ENCODE measurements around the gene PAWR. TPM values are rescaled to one million over a fixed set of nuclear protein-coding genes. Genes with fewer than 3 reads are reported as not detected.
A peak's percentile ranks its signal among the peaks of the same experiment; 100 is the strongest.

Gene PAWR
- total and polyA plus RNA-seq, 4 donors: 42.7 to 150 (median 86.7) TPM

GRCh38 chr12:79558924-79559469 is 131.8 kb downstream of the PAWR start:
- DNase-seq: no peak
- intact Hi-C loops (cut with DNase I): loop anchor here (5.0 to 10.0 kb wide), 10 partner anchors 133 to 716 kb away; partner anchors contain the start of genes PPP1R12A (in 2 of the 2) and PAWR (in 1 of the 2)

GRCh38 chr12:79557690-79558315 is 133.0 kb downstream of the PAWR start:
- DNase-seq: no peak
- no peaks in the 10 kb centered on the region for H3K36me3 ChIP-seq (ENCODE audit: control insufficient read depth in 1 of 2, insufficient read depth in 2 of 2, low read length in 1 of 2)
- no peaks in the 10 kb centered on the region for H3K9me3 ChIP-seq (ENCODE audit: control insufficient read depth, low read length)
- no peak overlapping the region for H3K4me3 ChIP-seq (ENCODE audit: low read length in 2 of 2)
- no peaks in the 10 kb centered on the region for H3K27me3 ChIP-seq (ENCODE audit: control insufficient read depth in 1 of 2, insufficient read depth in 2 of 2, low read length in 1 of 2)
- peak; percentile 55 for ATAC-seq (ENCODE audit: low FRiP score)
- H3K27ac ChIP-seq (ENCODE audit: low read depth in 1 of 2, low read length in 2 of 2): peak overlapping the region in 1 of 2 donors; percentile 85
- intact Hi-C loops (cut with DNase I): loop anchor here (5.0 to 10.0 kb wide), 10 partner anchors 134 to 717 kb away; partner anchors contain the start of genes PPP1R12A (in 2 of the 2) and PAWR (in 1 of the 2)
- peaks cover 3 to 4% of the 10 kb centered on the region in 2 donors for H3K4me1 ChIP-seq (ENCODE audit: control insufficient read depth in 1 of 2, insufficient read depth in 2 of 2, low read length in 2 of 2)
- WGBS, 2 donors: 0 to 4% methylated on average over 1 of the region's 1 CpG

More at GRCh38 chr12:79558924-79559469, 131.8 kb downstream of the PAWR start:
- Histone ChIP-seq H3K4me3 (ENCODE audit: low read length in 2 of 2) (no peak overlapping the region), H3K36me3 (ENCODE audit: control insufficient read depth in 1 of 2, insufficient read depth in 2 of 2, low read length in 1 of 2) (no peaks in the 10 kb centered on the region), H3K9me3 (ENCODE audit: control insufficient read depth, low read length) (no peaks in the 10 kb centered on the region), H3K27ac (ENCODE audit: low read depth in 1 of 2, low read length in 2 of 2) (peak overlapping the region; percentile 70 to 86), H3K27me3 (ENCODE audit: control insufficient read depth in 1 of 2, insufficient read depth in 2 of 2, low read length in 1 of 2) (no peaks in the 10 kb centered on the region), H3K4me1 (ENCODE audit: control insufficient read depth in 1 of 2, insufficient read depth in 2 of 2, low read length in 2 of 2) (peaks cover 3 to 4% of the 10 kb centered on the region in 2 donors)
- no peak for ATAC-seq (ENCODE audit: low FRiP score)
- WGBS, 2 donors: 13 to 16% methylated on average over 5 of the region's 5 CpGs

GRCh38 chr12:79555028-79555925 is 135.5 kb downstream of the PAWR start:
- ATAC-seq (ENCODE audit: low FRiP score) (no peak), DNase-seq (no peak)
- no peaks in the 10 kb centered on the region for H3K27me3 ChIP-seq (ENCODE audit: control insufficient read depth in 1 of 2, insufficient read depth in 2 of 2, low read length in 1 of 2)
- no peak overlapping the region for H3K27ac ChIP-seq (ENCODE audit: low read depth in 1 of 2, low read length in 2 of 2)
- no peak overlapping the region for H3K4me3 ChIP-seq (ENCODE audit: low read length in 2 of 2)
- 12 to 21% methylated on average over 3 of the region's 3 CpGs for WGBS, 2 donors
- no peaks in the 10 kb centered on the region for H3K9me3 ChIP-seq (ENCODE audit: control insufficient read depth, low read length)
- intact Hi-C loops (cut with DNase I): loop anchor here (5.0 to 10.0 kb wide), 10 partner anchors 137 to 720 kb away; partner anchors contain the start of genes PPP1R12A (in 2 of the 2) and PAWR (in 1 of the 2)
- peaks cover 2 to 7% of the 10 kb centered on the region in 2 donors for H3K4me1 ChIP-seq (ENCODE audit: control insufficient read depth in 1 of 2, insufficient read depth in 2 of 2, low read length in 2 of 2)
- H3K36me3 ChIP-seq (ENCODE audit: control insufficient read depth in 1 of 2, insufficient read depth in 2 of 2, low read length in 1 of 2): no peaks in the 10 kb centered on the region

GRCh38 chr12:79553863-79554574 is 136.7 kb downstream of the PAWR start:
- H3K27me3 ChIP-seq (ENCODE audit: control insufficient read depth in 1 of 2, insufficient read depth in 2 of 2, low read length in 1 of 2): no peaks in the 10 kb centered on the region
- peak; percentile 5 for ATAC-seq (ENCODE audit: low FRiP score)
- intact Hi-C loops (cut with DNase I): loop anchor here (2.0 to 10.0 kb wide), 7 partner anchors 135 to 721 kb away; partner anchors contain the start of gene PPP1R12A (in 2 of the 2)
- no peak overlapping the region for H3K4me3 ChIP-seq (ENCODE audit: low read length in 2 of 2)
- 94% methylated on average over 21 to 24 of the region's 24 CpGs for WGBS, 2 donors
- no peaks in the 10 kb centered on the region for H3K9me3 ChIP-seq (ENCODE audit: control insufficient read depth, low read length)
- H3K27ac ChIP-seq (ENCODE audit: low read depth in 1 of 2, low read length in 2 of 2): no peak overlapping the region
- peaks cover 5 to 15% of the 10 kb centered on the region in 2 donors for H3K4me1 ChIP-seq (ENCODE audit: control insufficient read depth in 1 of 2, insufficient read depth in 2 of 2, low read length in 2 of 2)
- no peaks in the 10 kb centered on the region for H3K36me3 ChIP-seq (ENCODE audit: control insufficient read depth in 1 of 2, insufficient read depth in 2 of 2, low read length in 1 of 2)
- no peak for DNase-seq

GRCh38 chr12:79552192-79552591 is 138.6 kb downstream of the PAWR start:
- peak; percentile 66 for ATAC-seq (ENCODE audit: low FRiP score)
- DNase-seq: no peak
- H3K36me3 ChIP-seq (ENCODE audit: control insufficient read depth in 1 of 2, insufficient read depth in 2 of 2, low read length in 1 of 2): no peaks in the 10 kb centered on the region

GRCh38 chr12:79549531-79550271 is 141.1 kb downstream of the PAWR start:
- no peaks in the 10 kb centered on the region for H3K9me3 ChIP-seq (ENCODE audit: control insufficient read depth, low read length)
- DNase-seq: no peak
- no peak for ATAC-seq (ENCODE audit: low FRiP score)
- peaks cover 9 to 17% of the 10 kb centered on the region in 2 donors for H3K4me1 ChIP-seq (ENCODE audit: control insufficient read depth in 1 of 2, insufficient read depth in 2 of 2, low read length in 2 of 2)
- no peaks in the 10 kb centered on the region for H3K36me3 ChIP-seq (ENCODE audit: control insufficient read depth in 1 of 2, insufficient read depth in 2 of 2, low read length in 1 of 2)
- intact Hi-C loops (cut with DNase I): loop anchor here (2.0 to 10.0 kb wide), 8 partner anchors 127 to 725 kb away; partner anchors contain the start of gene PPP1R12A (in 2 of the 2)
- H3K27ac ChIP-seq (ENCODE audit: low read depth in 1 of 2, low read length in 2 of 2): peak overlapping the region in 1 of 2 donors; percentile 72
- H3K27me3 ChIP-seq (ENCODE audit: control insufficient read depth in 1 of 2, insufficient read depth in 2 of 2, low read length in 1 of 2): no peaks in the 10 kb centered on the region
- no peak overlapping the region for H3K4me3 ChIP-seq (ENCODE audit: low read length in 2 of 2)
- 70% methylated on average over 4 of the region's 4 CpGs for WGBS, 2 donors

More at GRCh38 chr12:79552192-79552591, 138.6 kb downstream of the PAWR start:
- 1 to 13% methylated on average over 6 of the region's 6 CpGs for WGBS, 2 donors
- Histone ChIP-seq H3K27ac (ENCODE audit: low read depth in 1 of 2, low read length in 2 of 2) (peak overlapping the region; percentile 57 to 96), H3K4me3 (ENCODE audit: low read length in 2 of 2) (no peak overlapping the region), H3K9me3 (ENCODE audit: control insufficient read depth, low read length) (no peaks in the 10 kb centered on the region), H3K4me1 (ENCODE audit: control insufficient read depth in 1 of 2, insufficient read depth in 2 of 2, low read length in 2 of 2) (peaks cover 9 to 17% of the 10 kb centered on the region in 2 donors), H3K27me3 (ENCODE audit: control insufficient read depth in 1 of 2, insufficient read depth in 2 of 2, low read length in 1 of 2) (no peaks in the 10 kb centered on the region)
- intact Hi-C loops (cut with DNase I): loop anchor here (2.0 to 10.0 kb wide), 7 partner anchors 137 to 723 kb away; partner anchors contain the start of gene PPP1R12A (in 2 of the 2)

GRCh38 chr12:79548610-79548924 is 142.2 kb downstream of the PAWR start:
- Histone ChIP-seq H3K4me1 (ENCODE audit: control insufficient read depth in 1 of 2, insufficient read depth in 2 of 2, low read length in 2 of 2) (peaks cover 9 to 17% of the 10 kb centered on the region in 2 donors), H3K36me3 (ENCODE audit: control insufficient read depth in 1 of 2, insufficient read depth in 2 of 2, low read length in 1 of 2) (no peaks in the 10 kb centered on the region), H3K27me3 (ENCODE audit: control insufficient read depth in 1 of 2, insufficient read depth in 2 of 2, low read length in 1 of 2) (no peaks in the 10 kb centered on the region), H3K27ac (ENCODE audit: low read depth in 1 of 2, low read length in 2 of 2) (peak overlapping the region; percentile 61 to 75), H3K4me3 (ENCODE audit: low read length in 2 of 2) (no peak overlapping the region), H3K9me3 (ENCODE audit: control insufficient read depth, low read length) (no peaks in the 10 kb centered on the region)
- ATAC-seq (ENCODE audit: low FRiP score) (no peak), DNase-seq (no peak)
- intact Hi-C loops (cut with DNase I): loop anchor here in 1 of 2 donors (2.0 kb wide), 1 partner anchor 128 kb away; no protein-coding TSS in a partner anchor
